HEK293 (cell line): ENCODE data around the gene RDH5.

Experiments used
- CTCF ChIP-seq: fragments of 450-650 bp; formaldehyde crosslinking; IDR thresholded peaks from 2 replicates; pipeline ENCODE4 v1.5.1; 2016; ENCODE audit warnings: missing biosample characterization, missing genetic modification characterization
- HOXC10 ChIP-seq: sonication (generic); formaldehyde crosslinking; IDR thresholded peaks from 2 replicates; pipeline ENCODE4 v1.8.1; 2023; ENCODE audit warnings: mild to moderate bottlenecking, missing genetic modification reagents
- KLF10 ChIP-seq: fragments of 450-650 bp; IDR thresholded peaks from 2 replicates; pipeline ENCODE4 v1.5.1; 2018; ENCODE audit warnings: missing biosample characterization, mild to moderate bottlenecking, missing genetic modification characterization
- PRDM10 ChIP-seq: fragments of 450-650 bp; formaldehyde crosslinking; IDR thresholded peaks from 2 replicates; pipeline ENCODE4 v1.5.1; 2016; ENCODE audit warnings: missing biosample characterization, missing genetic modification characterization
- REST ChIP-seq: fragments of 450-650 bp; formaldehyde crosslinking; IDR thresholded peaks from 2 replicates; pipeline ENCODE4 v1.5.1; 2016; ENCODE audit warnings: missing biosample characterization, missing genetic modification characterization
- SCRT1 ChIP-seq: fragments of 450-650 bp; formaldehyde crosslinking; IDR thresholded peaks from 2 replicates; pipeline ENCODE4 v1.5.1; 2016; ENCODE audit warnings: missing biosample characterization, missing genetic modification characterization, borderline replicate concordance
- ZBTB1 ChIP-seq: fragments of 450-650 bp; formaldehyde crosslinking; IDR thresholded peaks from 2 replicates; pipeline ENCODE4 v1.5.1; 2016; ENCODE audit warnings: missing biosample characterization, missing genetic modification characterization
- ZBTB7A ChIP-seq: fragments of 450-650 bp; formaldehyde crosslinking; IDR thresholded peaks from 2 replicates; pipeline ENCODE4 v1.5.1; 2016; ENCODE audit warnings: low read depth, missing biosample characterization, missing genetic modification characterization
- ZNF23 ChIP-seq: fragments of 450-650 bp; formaldehyde crosslinking; IDR thresholded peaks from 2 replicates; pipeline ENCODE4 v1.5.1; 2016; ENCODE audit warnings: missing biosample characterization, missing genetic modification characterization, borderline replicate concordance
- ZNF274 ChIP-seq, 2 experiments: fragments of 200-500 bp in 1 of 2; fragments of 450-650 bp in 1 of 2; sonication (Bioruptor generic) in 1 of 2; formaldehyde crosslinking in 1 of 2; IDR thresholded peaks; 2 replicates each; pipeline versions ENCODE4 v1.5.1 to v1.6.1; 2014 to 2016; ENCODE audit warnings: borderline replicate concordance in 1 of 2, inconsistent platforms in 1 of 2, low read length in 1 of 2, missing biosample characterization in 1 of 2, missing genetic modification characterization in 1 of 2

GRCh38 chr12:55712700-55713415 is 7.3 kb upstream of the RDH5 start:
- no peak for TF ChIP-seq ZNF274 (IDR thresholded peaks at IDR 0.05; ENCODE audit: low read length)
- no peak for TF ChIP-seq ZNF274 (tag by site-specific recombination; IDR thresholded peaks at IDR 0.05; ENCODE audit: borderline replicate concordance)
- TF ChIP-seq PRDM10 = no peak
- TF ChIP-seq ZNF23 (tag by site-specific recombination) = no peak
- no peak for TF ChIP-seq ZBTB1
- no peak for TF ChIP-seq CTCF (tag by site-specific recombination)
- no peak for TF ChIP-seq REST
- TF ChIP-seq KLF10 (tag by site-specific recombination) = no peak
- no peak for TF ChIP-seq ZBTB7A (tag by site-specific recombination)
- no peak for TF ChIP-seq HOXC10
- TF ChIP-seq SCRT1 (tag by site-specific recombination) = no peak
